Motor neuron (in vitro differentiated cells): ENCODE data around the gene ESRP2. TPM values are rescaled to one million over a fixed set of nuclear protein-coding genes. Genes with fewer than 3 reads are reported as not detected.

ENCODE experiments used
- ATAC-seq, 8 experiments: fragments of 200-7000 bp; cut with Tn5 transposase; replicated peaks in 6 of 8; 2 replicates each; pipeline ENCODE4 v1.8.0; 2021; ENCODE audit warnings: mild to moderate bottlenecking in 8 of 8, moderate library complexity in 8 of 8
- H3K27ac ChIP-seq, 2 donors: fragments of 250-450 bp; sonication (Bioruptor Pico); 2 replicates each; pipeline ENCODE4 v1.9.0; 2021; ENCODE audit warnings: antibody characterized with exemption in 2 of 2, mild to moderate bottlenecking in 2 of 2, moderate library complexity in 1 of 2
- H3K4me1 ChIP-seq, 2 donors: fragments of 250-450 bp; sonication (Bioruptor Pico); replicated peaks in 1 of 2; 2 replicates each; pipeline ENCODE4 v1.6.1; 2021; ENCODE audit warnings: antibody characterized with exemption in 2 of 2, mild to moderate bottlenecking in 2 of 2, moderate library complexity in 1 of 2
- H3K4me3 ChIP-seq, 5 donors: fragments of 250-450 bp; sonication (Bioruptor Pico); 2 replicates each; pipeline ENCODE4 v1.9.0; 2021; ENCODE audit warnings: antibody characterized with exemption in 5 of 5, mild to moderate bottlenecking in 5 of 5, moderate library complexity in 4 of 5
- WGBS, 10 experiments: fragments of 450-650 bp; shearing (Covaris generic); methylation state at CpG; one replicate each; pipeline ENCODE4 v1.0.0; 2022; 5-methylcytosine and 5-hydroxymethylcytosine counted together
- in situ Hi-C, 9 experiments: fragments of 400-800 bp; cut with MboI; loops; one replicate each; pipeline ENCODE4 v1.15.0; 2021; ENCODE audit warnings: low sequenced_read_pairs in 9 of 9, low pct_unique_long_range_greater_than_20kb in 2 of 9; ENCODE audit not compliant: unreplicated experiment in 9 of 9
- total RNA-seq, 8 experiments: library from RNA; unstranded; fragments of 300-600 nt; gene quantifications; 2 replicates each; pipeline versions ENCODE4 v1.2.3 to v1.2.4, GENCODE V29; 2022

ESRP2 gene
- total RNA-seq, 8 experiments from 2014 or later: 0.33 to 4.6 (median 0.73) TPM

- Histone ChIP-seq H3K27ac (no peak overlapping the region), H3K4me1 (no peaks in the 10 kb centered on the region), H3K4me3 (no peak overlapping the region)
- ATAC-seq: no peak
- WGBS, 10 experiments: 76 to 100% (median 96%) methylated on average over 1 to 5 of the region's 6 CpGs
- in situ Hi-C loops: loop anchor here in 2 of 9 experiments (10.0 to 25.0 kb wide), 3 partner anchors 108 to 225 kb away; partner anchors contain the start of gene DPEP2 (in 1 of the 2)
Observed at GRCh38 chr16:68219725-68220351, 16.1 kb downstream of the ESRP2 start.

GRCh38 chr16:68217506-68217905 is 18.4 kb downstream of the ESRP2 start:
- Histone ChIP-seq H3K27ac (no peak overlapping the region), H3K4me3 (no peak overlapping the region), H3K4me1 (no peaks in the 10 kb centered on the region)
- no peak for ATAC-seq
- in situ Hi-C loops: loop anchor here in 1 of 9 experiments (25.0 kb wide), 1 partner anchor 105 kb away; no protein-coding TSS in a partner anchor
- WGBS, 10 experiments: 29 to 100% (median 89%) methylated on average over 1 to 4 of the region's 4 CpGs

DNA sequence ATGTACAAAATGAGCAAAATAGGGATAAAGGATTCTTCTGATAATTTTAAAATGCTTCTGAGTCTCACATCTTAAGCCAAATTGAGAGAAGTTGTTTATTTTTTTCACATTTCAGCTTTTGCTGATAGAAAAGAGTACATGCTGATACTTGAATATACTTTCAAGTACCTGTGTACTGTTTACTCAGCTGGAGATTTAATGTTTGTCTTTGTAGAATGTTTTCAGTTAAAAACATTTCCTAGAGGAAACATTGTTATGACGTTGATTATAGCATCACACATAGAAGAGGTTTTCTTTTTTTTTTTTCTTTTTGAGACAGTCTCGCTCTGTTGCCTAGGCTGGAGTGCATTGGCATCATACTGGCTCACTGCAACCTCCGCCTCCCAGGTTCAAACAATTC is 19.7 kb downstream of the ESRP2 start:
- H3K4me3 ChIP-seq: no peak overlapping the region
- in situ Hi-C loops: loop anchor here in 1 of 9 experiments (25.0 kb wide), 1 partner anchor 104 kb away; no protein-coding TSS in a partner anchor
- ATAC-seq: no peak
- no peak overlapping the region for H3K27ac ChIP-seq
- WGBS, 10 experiments: 80 to 100% (median 98%) methylated on average over 1 to 3 of the region's 3 CpGs
- H3K4me1 ChIP-seq: no peaks in the 10 kb centered on the region

- Histone ChIP-seq H3K27ac (no peak overlapping the region), H3K4me3 (no peak overlapping the region), H3K4me1 (no peaks in the 10 kb centered on the region)
- ATAC-seq: no peak
- in situ Hi-C loops: loop anchor here in 1 of 9 experiments (25.0 kb wide), 1 partner anchor 103 kb away; no protein-coding TSS in a partner anchor
- 92 to 100% (median 100%) methylated on average over 1 of the region's 1 CpG; no CpG with 5 or more reads in 4 of the 10 experiments for WGBS, 10 experiments
Observed at GRCh38 chr16:68215302-68215701, 20.6 kb downstream of the ESRP2 start.

- in situ Hi-C loops: loop anchor here in 1 of 9 experiments (25.0 kb wide), 1 partner anchor 102 kb away; no protein-coding TSS in a partner anchor
- ATAC-seq: no peak
Observed at GRCh38 chr16:68214726-68215125, 21.2 kb downstream of the ESRP2 start.

DNA sequence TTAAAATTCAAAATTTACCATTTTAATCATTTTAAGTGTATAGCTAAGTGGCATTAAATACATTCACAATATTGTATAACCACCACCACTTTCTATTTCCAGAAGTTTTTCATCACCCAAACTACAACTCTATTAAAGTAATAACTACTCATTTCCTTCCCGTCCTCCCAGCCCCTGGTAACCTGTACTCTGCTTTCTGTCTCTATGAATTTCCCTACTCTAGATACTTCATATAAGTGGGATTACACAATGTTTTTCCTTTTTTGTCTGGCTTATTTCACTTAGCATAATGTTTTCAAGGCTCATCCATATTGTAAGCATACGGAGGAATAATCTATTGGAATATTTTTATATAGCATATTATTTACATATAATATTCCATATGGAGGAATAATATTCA is 29.7 kb downstream of the ESRP2 start:
- H3K27ac ChIP-seq: no peak overlapping the region
- WGBS, 10 experiments: 6 to 100% (median 85%) methylated on average over 1 to 2 of the region's 2 CpGs
- no peaks in the 10 kb centered on the region for H3K4me1 ChIP-seq
- no peak overlapping the region for H3K4me3 ChIP-seq
- peak in 1 of 8 experiments; percentile 72 for ATAC-seq
- in situ Hi-C loops: loop anchor here in 1 of 9 experiments (25.0 kb wide), 1 partner anchor 94 kb away; no protein-coding TSS in a partner anchor

More at GRCh38 chr16:68214726-68215125, 21.2 kb downstream of the ESRP2 start:
- Histone ChIP-seq H3K4me3 (no peak overlapping the region), H3K27ac (no peak overlapping the region), H3K4me1 (no peaks in the 10 kb centered on the region)
- 70 to 100% (median 92%) methylated on average over 1 to 3 of the region's 3 CpGs; no CpG with 5 or more reads in 1 of the 10 experiments for WGBS, 10 experiments

- Histone ChIP-seq H3K27ac (no peak overlapping the region), H3K4me3 (no peak overlapping the region), H3K4me1 (no peaks in the 10 kb centered on the region)
- peak in 3 of 8 experiments; percentile 40 to 54 (median 50) for ATAC-seq
- in situ Hi-C loops: loop anchor here in 1 of 9 experiments (25.0 kb wide), 1 partner anchor 90 kb away; no protein-coding TSS in a partner anchor
Observed at GRCh38 chr16:68202091-68202519, 33.8 kb downstream of the ESRP2 start.

DNA sequence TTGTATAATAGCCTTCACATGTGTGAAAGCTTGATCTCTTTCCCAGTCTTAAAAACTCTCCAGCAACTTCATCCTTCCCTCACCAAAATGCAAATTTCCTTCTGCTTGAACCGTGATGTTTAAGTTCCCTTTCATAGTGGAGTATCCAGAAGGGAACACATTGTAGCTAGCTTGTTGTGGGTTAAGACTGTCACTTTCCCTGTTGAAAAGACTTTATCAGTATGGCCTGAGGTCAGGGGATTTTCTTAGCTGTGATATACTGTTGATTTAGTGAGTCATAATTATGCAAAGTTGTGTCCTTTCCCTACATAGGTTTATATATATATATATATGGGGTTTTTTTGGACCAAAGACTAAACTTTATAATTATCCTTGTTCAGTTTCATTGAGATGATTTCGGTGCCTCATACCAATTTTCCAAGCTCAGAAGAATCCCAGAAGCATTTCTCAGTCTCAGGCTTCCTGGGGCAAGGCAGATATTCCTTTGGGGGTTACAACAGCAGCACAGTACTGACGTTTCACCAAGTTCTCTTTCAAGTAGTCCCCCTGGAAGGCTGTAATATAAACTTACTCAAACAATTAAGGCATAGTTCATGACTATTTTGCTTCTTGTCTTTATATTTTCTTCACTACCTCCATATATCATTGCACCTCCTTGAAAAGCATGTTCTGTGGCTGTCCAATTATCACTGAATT is 35.7 kb downstream of the ESRP2 start:
- 0 to 83% (median 56%) methylated on average over 2 to 3 of the region's 3 CpGs; no CpG with 5 or more reads in 1 of the 10 experiments for WGBS, 10 experiments
- ATAC-seq: peak in 3 of 8 experiments; percentile 37 to 88 (median 44)
- in situ Hi-C loops: loop anchor here in 1 of 9 experiments (25.0 kb wide), 1 partner anchor 88 kb away; no protein-coding TSS in a partner anchor
- Histone ChIP-seq H3K4me3 (no peak overlapping the region), H3K4me1 (no peaks in the 10 kb centered on the region), H3K27ac (no peak overlapping the region)

DNA sequence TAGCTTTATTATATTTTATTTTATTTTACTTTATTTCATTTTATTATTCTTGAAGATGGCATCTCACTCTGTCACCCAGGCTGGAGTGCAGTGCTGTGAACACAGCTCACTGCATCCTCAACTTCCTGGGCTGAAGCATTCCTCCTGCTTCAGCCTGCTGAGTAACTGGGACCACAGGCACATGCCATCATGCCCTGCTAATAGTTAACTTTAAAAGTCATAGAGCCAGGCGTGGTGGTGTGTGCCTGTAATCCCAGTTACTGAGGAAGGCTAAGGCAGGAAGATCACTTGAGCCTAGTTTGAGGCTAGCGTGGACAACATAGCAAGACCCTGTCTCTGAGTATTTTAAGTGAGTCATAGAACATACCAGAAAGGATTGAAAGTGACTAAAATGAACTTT is 38.7 kb downstream of the ESRP2 start:
- Histone ChIP-seq H3K4me1 (peaks cover 0 to 6% of the 10 kb centered on the region in 2 donors), H3K27ac (no peak overlapping the region), H3K4me3 (no peak overlapping the region)
- in situ Hi-C loops: no loop called here
- WGBS, 10 experiments: 83 to 100% (median 93%) methylated on average over 1 to 2 of the region's 2 CpGs; no CpG with 5 or more reads in 1 of the 10 experiments
- ATAC-seq: no peak

DNA sequence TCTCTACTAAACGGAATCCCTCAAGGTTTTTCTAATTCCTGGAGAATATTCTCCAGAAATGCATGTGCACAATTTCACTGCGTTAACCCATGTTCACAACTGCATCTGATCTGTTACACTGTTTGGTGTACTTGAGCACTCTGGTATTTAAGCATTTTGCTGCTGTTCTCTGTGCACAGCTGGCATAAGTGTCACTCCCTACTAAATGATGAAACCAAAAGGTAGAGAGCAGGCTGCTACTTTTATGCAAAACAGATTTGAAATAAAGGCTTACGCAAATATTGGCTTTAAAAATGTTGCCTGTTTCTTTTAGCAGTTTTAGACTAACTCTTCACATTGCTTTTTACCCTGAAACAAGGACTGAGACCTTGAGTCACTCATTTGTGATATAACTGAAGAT is 41.7 kb downstream of the ESRP2 start:
- peak overlapping the region in 1 of 2 donors; percentile 6 for H3K27ac ChIP-seq
- no peak overlapping the region for H3K4me3 ChIP-seq
- no peak for ATAC-seq
- in situ Hi-C loops: no loop called here
- peaks cover 0 to 6% of the 10 kb centered on the region in 2 donors for H3K4me1 ChIP-seq
- WGBS, 10 experiments: 78 to 100% (median 94%) methylated on average over 1 to 3 of the region's 3 CpGs; no CpG with 5 or more reads in 2 of the 10 experiments

DNA sequence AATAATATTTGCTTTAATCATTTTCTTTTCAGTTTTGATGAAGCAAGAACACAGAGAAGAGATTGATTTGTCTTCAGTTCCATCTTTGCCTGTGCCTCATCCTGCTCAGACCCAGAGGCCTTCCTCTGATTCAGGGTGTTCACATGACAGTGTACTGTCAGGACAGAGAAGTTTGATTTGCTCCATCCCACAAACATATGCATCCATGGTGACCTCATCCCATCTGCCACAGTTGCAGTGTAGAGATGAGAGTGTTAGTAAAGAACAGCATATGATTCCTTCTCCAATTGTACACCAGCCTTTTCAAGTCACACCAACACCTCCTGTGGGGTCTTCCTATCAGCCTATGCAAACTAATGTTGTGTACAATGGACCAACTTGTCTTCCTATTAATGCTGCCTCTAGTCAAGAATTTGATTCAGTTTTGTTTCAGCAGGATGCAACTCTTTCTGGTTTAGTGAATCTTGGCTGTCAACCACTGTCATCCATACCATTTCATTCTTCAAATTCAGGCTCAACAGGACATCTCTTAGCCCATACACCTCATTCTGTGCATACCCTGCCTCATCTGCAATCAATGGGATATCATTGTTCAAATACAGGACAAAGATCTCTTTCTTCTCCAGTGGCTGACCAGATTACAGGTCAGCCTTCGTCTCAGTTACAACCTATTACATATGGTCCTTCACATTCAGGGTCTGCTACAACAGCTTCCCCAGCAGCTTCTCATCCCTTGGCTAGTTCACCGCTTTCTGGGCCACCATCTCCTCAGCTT is 45.0 kb downstream of the ESRP2 start:
- 64 to 100% (median 96%) methylated on average over 1 to 2 of the region's 2 CpGs; no CpG with 5 or more reads in 4 of the 10 experiments for WGBS, 10 experiments
- no peak overlapping the region for H3K4me3 ChIP-seq
- in situ Hi-C loops: no loop called here
- peak in 7 of 8 experiments; percentile 84 to 99 (median 98) for ATAC-seq
- H3K27ac ChIP-seq: peak overlapping the region in 1 of 2 donors; percentile 29
- peaks cover 0 to 6% of the 10 kb centered on the region in 2 donors for H3K4me1 ChIP-seq

DNA sequence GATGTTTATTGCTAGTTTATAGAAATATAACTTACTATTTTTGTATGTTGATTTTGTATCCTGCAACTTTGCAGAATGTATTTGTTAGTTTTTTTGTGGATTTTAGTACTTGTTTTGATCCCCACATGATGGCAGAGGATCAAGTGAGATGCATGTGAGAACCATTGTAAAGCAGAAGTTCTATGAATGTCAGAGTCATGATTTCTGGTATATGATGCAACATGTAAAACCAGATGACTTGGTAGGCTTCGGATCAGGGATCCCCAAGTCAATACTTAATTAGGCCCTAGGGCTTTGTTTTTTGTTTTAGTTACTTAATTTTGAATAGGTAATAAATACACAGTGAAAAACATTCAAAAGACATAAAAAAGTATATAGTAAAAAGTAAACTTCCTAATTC is 45.8 kb downstream of the ESRP2 start:
- 33 to 100% (median 100%) methylated on average over 1 of the region's 1 CpG; no CpG with 5 or more reads in 2 of the 10 experiments for WGBS, 10 experiments
- in situ Hi-C loops: no loop called here
- Histone ChIP-seq H3K4me1 (peaks cover 0 to 6% of the 10 kb centered on the region in 2 donors), H3K27ac (no peak overlapping the region), H3K4me3 (no peak overlapping the region)
- peak in 2 of 8 experiments; percentile 18 to 61 for ATAC-seq
